PFSK-1 (cell line): ENCODE results near the gene FAM186B.
A peak's percentile ranks its signal among the peaks of the same experiment; 100 is the strongest.

Source experiments
- FOXP2 ChIP-seq: optimal IDR thresholded peaks from 2 replicates; pipeline ENCODE3; 2011; ENCODE audit warnings: borderline replicate concordance, control low read depth, inconsistent platforms; ENCODE audit not compliant: insufficient read depth; ENCODE audit errors: extremely low read length, extremely low read depth
- POLR2AphosphoS5 ChIP-seq: IDR thresholded peaks from 2 replicates; pipeline ENCODE4 v1.6.1; 2012; ENCODE audit warnings: low read depth, mild to moderate bottlenecking, control low read depth, low read length, moderate library complexity
- REST ChIP-seq, 2 experiments: IDR thresholded peaks; 2 replicates each; pipeline versions ENCODE4 v1.6.1 to v1.8.0; 2011 to 2012; ENCODE audit warnings: low read depth in 2 of 2, low read length in 2 of 2, control low read depth in 1 of 2, inconsistent platforms in 1 of 2, mild to moderate bottlenecking in 1 of 2, moderate library complexity in 1 of 2; ENCODE audit not compliant: insufficient read depth in 1 of 2
- SIN3A ChIP-seq: IDR thresholded peaks from 2 replicates; pipeline ENCODE4 v1.6.1; 2012; ENCODE audit warnings: mild to moderate bottlenecking, low read length, moderate library complexity, borderline replicate concordance; ENCODE audit not compliant: insufficient read depth
- TAF1 ChIP-seq: IDR thresholded peaks from 2 replicates; pipeline ENCODE4 v1.6.1; 2012; ENCODE audit warnings: low read length, control low read depth, borderline replicate concordance; ENCODE audit not compliant: insufficient read depth

Gene FAM186B

GRCh38 chr12:49627752-49628360, 22.4 kb upstream of the FAM186B start:
- TF ChIP-seq POLR2AphosphoS5: no peak
- no peak for TF ChIP-seq FOXP2
- TF ChIP-seq REST (IDR thresholded peaks at IDR 0.05; ENCODE audit: insufficient read depth in 1 of 2, low read depth in 2 of 2, low read length in 2 of 2): no peak
- TF ChIP-seq TAF1: no peak
- no peak for TF ChIP-seq SIN3A

DNA sequence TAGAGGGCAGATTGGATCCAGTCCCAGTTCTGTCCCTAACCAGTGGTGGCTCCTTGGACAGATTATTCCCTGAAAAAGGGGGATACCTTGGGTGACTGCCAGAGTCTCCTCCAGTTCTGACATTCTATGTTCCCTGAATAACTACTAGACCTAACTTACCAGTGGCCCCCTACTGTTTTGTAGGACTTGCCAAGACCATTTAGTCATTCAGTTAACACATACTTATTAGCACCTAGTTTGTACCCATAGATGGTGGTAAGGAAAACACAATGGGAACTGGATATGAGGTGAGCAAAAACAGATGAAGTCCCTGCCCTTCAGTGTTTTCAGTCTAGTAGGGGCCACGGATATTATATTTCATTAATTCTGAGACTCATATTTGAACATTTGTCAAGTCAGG, 21.4 kb upstream of the FAM186B start:
- TF ChIP-seq SIN3A: no peak
- no peak for TF ChIP-seq REST (IDR thresholded peaks at IDR 0.05; ENCODE audit: insufficient read depth in 1 of 2, low read depth in 2 of 2, low read length in 2 of 2)
- no peak for TF ChIP-seq FOXP2
- no peak for TF ChIP-seq TAF1
- TF ChIP-seq POLR2AphosphoS5: no peak

GRCh38 chr12:49626169-49626835, 20.9 kb upstream of the FAM186B start:
- TF ChIP-seq FOXP2 (no peak), SIN3A (no peak), TAF1 (no peak)

DNA sequence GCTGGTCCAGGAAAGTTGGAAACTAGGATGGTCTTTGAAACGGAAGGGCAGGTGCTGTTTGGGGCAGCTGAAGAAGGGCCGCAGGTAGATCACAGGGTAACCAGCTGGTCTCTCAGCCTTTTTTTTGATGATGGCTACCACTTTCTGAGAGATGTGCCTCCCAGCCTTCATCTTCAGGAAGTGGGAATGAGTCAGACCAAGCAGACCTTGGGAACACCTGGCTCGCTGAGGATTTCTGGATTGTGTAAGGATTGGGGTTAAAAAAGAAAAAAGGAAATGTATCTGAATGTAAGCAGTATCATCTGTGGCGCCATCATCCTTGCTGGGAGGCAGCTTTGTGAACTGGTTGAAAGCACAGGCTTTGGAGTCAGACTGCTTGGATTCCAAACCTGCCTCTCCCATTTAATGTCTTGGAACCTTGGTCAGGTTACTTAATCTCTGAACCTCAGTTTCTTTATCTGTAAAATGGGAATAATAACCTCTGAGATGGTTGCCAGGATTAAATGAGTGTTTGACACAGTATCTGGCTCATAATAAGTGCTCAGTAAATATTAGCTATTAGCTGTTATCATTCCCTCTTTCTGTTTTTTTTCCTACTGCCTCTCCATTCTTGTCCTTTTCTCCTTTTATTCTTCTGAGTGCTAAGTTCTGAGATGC, 19.6 kb upstream of the FAM186B start:
- TF ChIP-seq REST (IDR thresholded peaks at IDR 0.05; ENCODE audit: insufficient read depth in 1 of 2, low read depth in 2 of 2, low read length in 2 of 2): no peak
- no peak for TF ChIP-seq FOXP2
- no peak for TF ChIP-seq SIN3A
- no peak for TF ChIP-seq TAF1
- TF ChIP-seq POLR2AphosphoS5: no peak

GRCh38 chr12:49623142-49623904, 17.9 kb upstream of the FAM186B start, which contains the start of gene PRPF40B:
PRPF40B (plus strand) TSS chr12:49623561; CDS start chr12:49623591, 30 bp downstream.
- TF ChIP-seq POLR2AphosphoS5 (peak; percentile 87; the same call in 1 of the 2 replicates), REST (IDR thresholded peaks at IDR 0.05; ENCODE audit: insufficient read depth in 1 of 2, low read depth in 2 of 2, low read length in 2 of 2) (no peak), TAF1 (peak; percentile 60; the same call in 1 of the 2 replicates)
